Measurements from ENCODE around the gene RIC1.

- TF ChIP-seq JUN (IDR thresholded peaks at IDR 0.05; ENCODE audit: borderline replicate concordance, low read depth, low read length) (no peak), JUN (CRISPR knock-in tag; IDR thresholded peaks at IDR 0.05; ENCODE audit: borderline replicate concordance) (no peak), TCF7L2 (IDR thresholded peaks at IDR 0.05; ENCODE audit: low read depth, low read length) (no peak), GTF2F1 (IDR thresholded peaks at IDR 0.05; ENCODE audit: low read depth, low read length) (no peak), ASH1L (IDR thresholded peaks at IDR 0.05; ENCODE audit: borderline replicate concordance, low read depth, partially characterized antibody) (no peak), ZBTB33 (CRISPR knock-in tag; IDR thresholded peaks at IDR 0.05) (no peak), RCOR1 (IDR thresholded peaks at IDR 0.05; ENCODE audit: borderline replicate concordance in 1 of 2, low read depth in 2 of 2, low read length in 2 of 2) (0 out of 4 replicates have a peak, but pooled peaks of 1 of the 2 experiments have one; percentile 32), GABPA (tag; conservative IDR thresholded peaks at IDR 0.05; ENCODE audit: low read depth) (no peak; the same call in 1 of the 2 replicates), CTCF (IDR thresholded peaks at IDR 0.05 in 2 of 3, conservative IDR thresholded peaks at IDR 0.05 in 1 of 3; ENCODE audit: insufficient read depth in 2 of 3, low read depth in 1 of 3, low read length in 3 of 3) (no peak), POLR2A (conservative IDR thresholded peaks at IDR 0.05) (no peak)
Measured at GRCh38 chr9:5626727-5627634, 1.9 kb upstream of the RIC1 start.
